Osteocyte (in vitro differentiated cells): ENCODE results near the gene RASSF5. TPM values are rescaled to one million over a fixed set of nuclear protein-coding genes. Genes with fewer than 3 reads are reported as not detected.

ENCODE experiments used
- DNase-seq: peaks from one replicate; pipeline ENCODE4 v3.0.0; 2021; ENCODE audit warnings: mixed read lengths; ENCODE audit not compliant: unreplicated experiment; ENCODE audit errors: extremely low spot score
- H3K27ac Mint-ChIP-seq: one replicate; pipeline ENCODE4 v1.8.0; 2021; ENCODE audit warnings: mild to moderate bottlenecking, mixed read lengths; ENCODE audit not compliant: unreplicated experiment
- H3K27me3 Mint-ChIP-seq: one replicate; pipeline ENCODE4 v1.8.0; 2021; ENCODE audit warnings: mixed read lengths; ENCODE audit not compliant: unreplicated experiment
- H3K36me3 Mint-ChIP-seq: one replicate; pipeline ENCODE4 v1.8.0; 2021; ENCODE audit warnings: mixed read lengths; ENCODE audit not compliant: unreplicated experiment
- H3K4me1 Mint-ChIP-seq: one replicate; pipeline ENCODE4 v1.8.0; 2021; ENCODE audit warnings: mixed read lengths; ENCODE audit not compliant: unreplicated experiment
- H3K4me3 Mint-ChIP-seq: one replicate; pipeline ENCODE4 v1.8.0; 2021; ENCODE audit warnings: mild to moderate bottlenecking, moderate library complexity, mixed read lengths; ENCODE audit not compliant: unreplicated experiment
- H3K9me3 Mint-ChIP-seq: one replicate; pipeline ENCODE4 v1.8.0; 2021; ENCODE audit warnings: mixed read lengths; ENCODE audit not compliant: unreplicated experiment
- total RNA-seq: library from RNA; stranded (reverse); gene quantifications from 2 replicates; pipeline ENCODE4 v1.2.1, GENCODE V29; 2021
- TF ChIP-seq, protein P1 (sequence below): fragments of 200-600 bp; sonication (generic); IDR thresholded peaks from 2 replicates; pipeline ENCODE4 v1.5.0; 2021; ENCODE audit warnings: antibody characterized with exemption, mild to moderate bottlenecking, moderate library complexity

RASSF5 gene
- total RNA-seq, 1 donor from 2014 or later: not detected

DNA sequence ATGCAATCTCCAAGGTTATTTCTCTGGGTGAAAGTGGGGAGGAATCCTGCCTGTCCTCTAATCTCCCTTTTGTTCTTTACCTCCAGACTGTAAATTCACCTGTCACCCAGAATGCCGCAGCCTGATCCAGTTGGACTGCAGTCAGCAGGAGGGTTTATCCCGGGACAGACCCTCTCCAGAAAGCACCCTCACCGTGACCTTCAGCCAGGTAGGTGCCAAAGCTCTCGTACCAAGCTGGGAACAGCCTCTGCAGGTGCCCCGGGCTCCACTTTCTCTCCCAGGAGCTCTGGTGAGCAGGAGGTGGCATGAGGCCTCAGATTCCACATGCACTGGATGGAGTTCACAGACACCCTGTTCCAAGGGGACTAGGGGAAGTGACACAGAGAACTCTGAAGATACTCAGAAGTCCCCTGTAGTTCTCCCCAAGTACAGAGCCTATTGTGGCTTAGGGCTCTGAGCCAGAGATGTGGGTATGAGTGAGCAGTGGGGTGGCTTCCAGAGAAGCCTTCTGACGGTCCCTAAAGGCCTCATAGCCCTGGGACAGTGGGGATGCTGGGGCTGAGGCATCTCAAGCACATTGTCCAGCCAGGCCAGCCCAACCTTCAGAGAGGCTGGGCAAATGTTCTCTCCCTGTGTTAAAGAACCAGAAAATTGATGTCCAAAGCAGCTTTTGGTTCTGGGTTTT, 30.9 kb downstream of the RASSF5 start:
- Mint-ChIP-seq H3K36me3 (no peaks in the 10 kb centered on the region), H3K9me3 (no peaks in the 10 kb centered on the region), H3K4me3 (no peak overlapping the region), H3K27me3 (peaks cover 34% of the 10 kb centered on the region), H3K4me1 (peaks cover 11% of the 10 kb centered on the region), H3K27ac (no peak overlapping the region)
- DNase-seq: no peak
- TF ChIP-seq, protein P1, sequence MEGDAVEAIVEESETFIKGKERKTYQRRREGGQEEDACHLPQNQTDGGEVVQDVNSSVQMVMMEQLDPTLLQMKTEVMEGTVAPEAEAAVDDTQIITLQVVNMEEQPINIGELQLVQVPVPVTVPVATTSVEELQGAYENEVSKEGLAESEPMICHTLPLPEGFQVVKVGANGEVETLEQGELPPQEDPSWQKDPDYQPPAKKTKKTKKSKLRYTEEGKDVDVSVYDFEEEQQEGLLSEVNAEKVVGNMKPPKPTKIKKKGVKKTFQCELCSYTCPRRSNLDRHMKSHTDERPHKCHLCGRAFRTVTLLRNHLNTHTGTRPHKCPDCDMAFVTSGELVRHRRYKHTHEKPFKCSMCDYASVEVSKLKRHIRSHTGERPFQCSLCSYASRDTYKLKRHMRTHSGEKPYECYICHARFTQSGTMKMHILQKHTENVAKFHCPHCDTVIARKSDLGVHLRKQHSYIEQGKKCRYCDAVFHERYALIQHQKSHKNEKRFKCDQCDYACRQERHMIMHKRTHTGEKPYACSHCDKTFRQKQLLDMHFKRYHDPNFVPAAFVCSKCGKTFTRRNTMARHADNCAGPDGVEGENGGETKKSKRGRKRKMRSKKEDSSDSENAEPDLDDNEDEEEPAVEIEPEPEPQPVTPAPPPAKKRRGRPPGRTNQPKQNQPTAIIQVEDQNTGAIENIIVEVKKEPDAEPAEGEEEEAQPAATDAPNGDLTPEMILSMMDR: no peak

DNA sequence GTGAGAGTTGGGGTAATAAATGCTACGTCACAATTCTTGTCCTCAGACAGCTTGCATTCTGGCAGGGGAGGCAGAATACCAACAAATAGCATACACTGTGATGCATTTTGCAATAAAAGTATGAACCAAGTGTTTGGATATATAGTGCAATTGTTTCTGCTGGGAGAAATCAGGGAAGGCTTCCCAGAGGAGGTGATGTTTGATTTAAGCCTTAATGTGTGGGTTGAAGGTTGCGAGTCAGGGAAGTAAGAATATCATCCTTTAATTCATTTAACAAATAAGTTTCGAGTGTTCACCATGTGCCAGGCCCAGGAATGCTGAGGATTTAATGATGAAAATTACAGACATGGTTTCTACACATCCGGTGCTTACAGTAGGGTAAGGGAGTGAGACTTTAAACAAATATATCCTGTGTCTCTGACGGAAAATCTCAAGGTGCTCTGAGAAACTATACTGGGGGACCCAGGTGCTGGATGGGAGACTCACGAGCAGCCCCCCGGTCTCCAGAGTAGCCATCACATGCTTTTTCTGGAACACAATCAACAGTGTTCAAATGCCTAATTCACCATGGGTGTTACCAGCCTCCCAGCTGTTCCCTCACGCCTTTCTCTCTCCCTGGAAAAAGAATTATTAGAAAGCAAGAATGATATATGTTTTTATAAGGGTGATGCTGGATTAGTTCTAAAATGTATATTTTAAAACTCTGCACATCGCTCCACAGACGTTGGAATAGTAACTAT, 31.7 kb downstream of the RASSF5 start:
- DNase-seq: no peak
- TF ChIP-seq, protein P1: no peak

DNA sequence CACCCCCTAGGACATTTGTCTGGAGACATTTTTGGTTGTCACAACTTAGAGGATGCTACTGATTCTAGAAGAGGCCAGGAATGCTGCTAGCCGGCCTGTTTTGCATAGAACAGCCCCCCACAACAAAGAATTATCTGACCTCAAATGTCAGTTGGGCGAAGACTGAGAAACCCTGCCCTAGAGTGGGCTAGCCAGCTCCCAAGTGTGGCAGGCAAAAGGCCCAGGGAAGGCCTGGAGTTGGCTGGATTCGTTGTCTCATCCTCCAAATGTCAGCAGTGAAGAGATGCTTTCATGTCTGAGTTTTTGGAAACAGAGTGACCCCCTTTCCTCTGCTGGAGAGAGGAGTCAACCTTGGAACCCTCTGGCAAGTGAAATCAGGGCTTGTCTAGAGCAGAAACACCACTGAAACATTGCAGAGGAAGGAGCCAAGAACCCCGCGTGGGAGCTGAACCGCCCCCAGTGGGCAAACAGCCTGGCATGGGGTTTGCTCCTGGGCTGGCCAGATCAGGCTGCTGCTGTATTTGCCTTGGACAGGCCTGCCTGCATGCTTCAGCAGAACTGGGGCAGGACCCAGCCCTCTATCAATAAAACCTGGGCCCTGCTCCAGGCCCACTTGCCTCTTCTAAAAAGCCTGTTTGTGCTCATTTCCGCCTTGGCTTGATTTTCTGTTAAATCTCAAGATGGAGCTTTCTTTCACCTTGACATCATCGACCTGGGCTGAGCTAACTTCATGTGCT, 32.9 kb downstream of the RASSF5 start:
- no peak overlapping the region for H3K4me3 Mint-ChIP-seq
- H3K27me3 Mint-ChIP-seq: peaks cover 26% of the 10 kb centered on the region
- H3K4me1 Mint-ChIP-seq: peaks cover 4% of the 10 kb centered on the region
- TF ChIP-seq, protein P1: no peak
- no peak overlapping the region for H3K27ac Mint-ChIP-seq
- H3K9me3 Mint-ChIP-seq: no peaks in the 10 kb centered on the region
- no peaks in the 10 kb centered on the region for H3K36me3 Mint-ChIP-seq
- DNase-seq: no peak

More for the DNA sequence above, 31.7 kb downstream of the RASSF5 start:
- Mint-ChIP-seq H3K27me3 (peaks cover 31% of the 10 kb centered on the region), H3K9me3 (no peaks in the 10 kb centered on the region), H3K4me3 (no peak overlapping the region), H3K27ac (no peak overlapping the region), H3K4me1 (peaks cover 11% of the 10 kb centered on the region), H3K36me3 (no peaks in the 10 kb centered on the region)

DNA sequence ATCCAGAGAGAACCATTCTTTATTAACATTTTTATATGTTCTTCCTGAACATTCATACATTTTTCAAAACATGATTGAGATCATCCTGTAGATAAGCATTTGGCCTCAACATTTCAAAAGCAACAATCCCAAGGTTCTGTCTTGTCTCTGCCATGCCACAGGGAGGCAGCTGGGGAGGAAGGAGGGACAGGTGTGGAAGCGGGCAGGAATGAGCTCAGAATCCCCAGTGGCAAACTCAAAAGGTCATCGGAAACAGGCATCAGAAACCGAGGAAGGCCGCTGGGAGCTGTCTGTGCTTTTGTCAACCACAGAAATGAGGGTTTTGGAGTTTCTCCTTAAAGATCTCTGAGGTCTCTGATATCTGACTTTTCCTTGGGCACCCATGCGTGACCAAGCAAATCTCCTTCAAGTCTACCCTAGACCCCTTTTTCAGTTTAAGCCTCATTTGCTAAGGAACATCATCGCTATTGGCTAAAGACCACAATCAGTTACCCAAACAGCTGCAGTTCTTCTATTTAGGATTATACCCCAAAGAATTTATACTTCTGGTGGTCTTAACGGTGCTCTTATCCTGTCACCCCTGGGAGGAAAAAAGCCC, 34.0 kb downstream of the RASSF5 start:
- peaks cover 26% of the 10 kb centered on the region for H3K27me3 Mint-ChIP-seq

More for the DNA sequence above, 34.0 kb downstream of the RASSF5 start:
- Mint-ChIP-seq H3K4me1 (no peaks in the 10 kb centered on the region), H3K4me3 (no peak overlapping the region), H3K36me3 (no peaks in the 10 kb centered on the region), H3K27ac (no peak overlapping the region), H3K9me3 (no peaks in the 10 kb centered on the region)
- no peak for DNase-seq
- TF ChIP-seq, protein P1: no peak
